ENCODE results near the gene CSNK1E. TPM values are rescaled to one million over a fixed set of nuclear protein-coding genes. Genes with fewer than 3 reads are reported as not detected.
"Not testable (repeated sequence)": the region's sequence is repeated elsewhere in the genome, so short reads cannot be mapped to it uniquely, and the experiment has no call there.

The CSNK1E gene
- total RNA-seq, 1 experiment from 2014 or later = 178 TPM

DNA sequence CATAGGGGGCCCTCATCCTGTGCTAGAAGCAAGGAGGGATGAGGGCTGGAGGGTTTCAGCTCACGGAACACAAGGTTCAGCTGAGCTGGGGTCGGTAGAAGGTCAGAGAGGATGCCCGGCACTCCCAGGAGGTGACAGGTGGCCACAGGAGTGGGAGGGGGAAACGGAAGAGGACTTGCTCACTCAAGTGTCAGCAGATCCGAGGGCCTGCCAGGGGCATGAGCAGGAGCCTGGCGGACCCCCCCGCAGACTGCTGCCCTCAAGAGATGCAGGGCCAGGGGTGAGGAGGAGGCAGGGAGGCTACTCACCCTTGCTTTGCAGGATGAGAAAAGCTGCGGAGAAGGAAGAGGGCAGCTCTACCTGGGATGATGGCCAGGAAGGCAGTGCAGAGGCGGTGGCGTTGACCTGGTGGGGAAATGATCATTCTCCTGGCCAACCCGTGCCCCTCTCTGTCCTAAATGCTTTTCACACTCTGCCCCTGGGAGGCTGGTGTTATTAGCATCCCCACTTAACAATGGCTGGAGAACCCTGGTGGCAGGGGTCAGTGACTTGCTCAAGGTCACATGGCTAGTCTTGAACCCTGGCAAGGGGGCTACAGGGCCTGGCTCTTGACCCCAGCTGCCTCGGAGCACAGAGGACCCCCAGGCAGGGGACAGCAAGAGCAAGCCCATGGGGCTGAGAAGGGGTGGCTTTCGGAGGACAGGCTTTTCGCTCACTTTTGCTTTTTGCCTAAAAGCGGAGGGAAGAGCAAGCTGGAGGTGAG, 30.1 kb upstream of the CSNK1E start:
- no peaks in the 10 kb centered on the region for H3K4me1 Mint-ChIP-seq (ENCODE audit: low read depth, unreplicated experiment)
- H3K36me3 Mint-ChIP-seq (ENCODE audit: insufficient read depth, unreplicated experiment) = peaks cover 18% of the 10 kb centered on the region
- no peak for DNase-seq
- no peaks in the 10 kb centered on the region for H3K9me3 Mint-ChIP-seq (ENCODE audit: low read depth, unreplicated experiment)
- TF ChIP-seq, protein P1, sequence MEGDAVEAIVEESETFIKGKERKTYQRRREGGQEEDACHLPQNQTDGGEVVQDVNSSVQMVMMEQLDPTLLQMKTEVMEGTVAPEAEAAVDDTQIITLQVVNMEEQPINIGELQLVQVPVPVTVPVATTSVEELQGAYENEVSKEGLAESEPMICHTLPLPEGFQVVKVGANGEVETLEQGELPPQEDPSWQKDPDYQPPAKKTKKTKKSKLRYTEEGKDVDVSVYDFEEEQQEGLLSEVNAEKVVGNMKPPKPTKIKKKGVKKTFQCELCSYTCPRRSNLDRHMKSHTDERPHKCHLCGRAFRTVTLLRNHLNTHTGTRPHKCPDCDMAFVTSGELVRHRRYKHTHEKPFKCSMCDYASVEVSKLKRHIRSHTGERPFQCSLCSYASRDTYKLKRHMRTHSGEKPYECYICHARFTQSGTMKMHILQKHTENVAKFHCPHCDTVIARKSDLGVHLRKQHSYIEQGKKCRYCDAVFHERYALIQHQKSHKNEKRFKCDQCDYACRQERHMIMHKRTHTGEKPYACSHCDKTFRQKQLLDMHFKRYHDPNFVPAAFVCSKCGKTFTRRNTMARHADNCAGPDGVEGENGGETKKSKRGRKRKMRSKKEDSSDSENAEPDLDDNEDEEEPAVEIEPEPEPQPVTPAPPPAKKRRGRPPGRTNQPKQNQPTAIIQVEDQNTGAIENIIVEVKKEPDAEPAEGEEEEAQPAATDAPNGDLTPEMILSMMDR (IDR thresholded peaks at IDR 0.05; ENCODE audit: unreplicated experiment) = no peak
- peak overlapping the region; percentile 43 for H3K27ac Mint-ChIP-seq (ENCODE audit: unreplicated experiment)
- no peak overlapping the region for H3K4me3 Mint-ChIP-seq (ENCODE audit: low read depth, unreplicated experiment)
- BruUV-seq (replicated peaks) = no TSS peak
- CTCF ChIA-PET = interaction anchor here (0.9 kb wide), 1 partner anchor 295 kb away, joined by 4 read pairs; no protein-coding TSS in a partner anchor
- peaks cover 12% of the 10 kb centered on the region for H3K27me3 Mint-ChIP-seq (ENCODE audit: unreplicated experiment)
- intact Hi-C loops (cut with micrococcal nuclease; ENCODE audit: unreplicated experiment) = no loop called here

DNA sequence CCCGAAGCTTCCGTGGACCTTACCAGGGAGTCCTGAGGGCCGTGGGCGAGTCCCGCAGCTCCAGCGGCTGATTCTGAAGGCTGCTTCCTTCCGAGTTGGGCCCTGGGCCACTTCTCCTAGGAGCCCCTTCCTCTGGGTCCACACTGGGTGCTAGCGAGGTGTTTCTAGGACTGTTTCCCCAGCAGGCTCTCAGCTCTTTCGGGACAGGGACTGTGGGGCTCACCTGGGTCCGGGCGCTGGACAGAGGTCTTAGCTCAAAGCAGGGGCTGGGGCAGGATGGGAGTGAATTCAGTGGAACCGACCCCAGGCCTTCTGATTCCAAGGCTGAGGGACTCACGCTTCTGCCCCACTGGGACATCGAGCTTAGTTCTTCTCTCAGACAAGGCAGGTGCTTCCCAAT, 29.3 kb upstream of the CSNK1E start:
- TF ChIP-seq, protein P1 (IDR thresholded peaks at IDR 0.05; ENCODE audit: unreplicated experiment) = no peak
- no peak overlapping the region for H3K4me3 Mint-ChIP-seq (ENCODE audit: low read depth, unreplicated experiment)
- no TSS peak for BruUV-seq (replicated peaks)
- H3K27me3 Mint-ChIP-seq (ENCODE audit: unreplicated experiment) = peaks cover 12% of the 10 kb centered on the region
- intact Hi-C loops (cut with micrococcal nuclease; ENCODE audit: unreplicated experiment) = no loop called here
- CTCF ChIA-PET = interaction anchor here (0.5 kb wide), 1 partner anchor 41 kb away, joined by 3 read pairs; no protein-coding TSS in a partner anchor
- H3K4me1 Mint-ChIP-seq (ENCODE audit: low read depth, unreplicated experiment) = no peaks in the 10 kb centered on the region
- no peaks in the 10 kb centered on the region for H3K9me3 Mint-ChIP-seq (ENCODE audit: low read depth, unreplicated experiment)
- peaks cover 13% of the 10 kb centered on the region for H3K36me3 Mint-ChIP-seq (ENCODE audit: insufficient read depth, unreplicated experiment)
- H3K27ac Mint-ChIP-seq (ENCODE audit: unreplicated experiment) = no peak overlapping the region
- no peak for DNase-seq

DNA sequence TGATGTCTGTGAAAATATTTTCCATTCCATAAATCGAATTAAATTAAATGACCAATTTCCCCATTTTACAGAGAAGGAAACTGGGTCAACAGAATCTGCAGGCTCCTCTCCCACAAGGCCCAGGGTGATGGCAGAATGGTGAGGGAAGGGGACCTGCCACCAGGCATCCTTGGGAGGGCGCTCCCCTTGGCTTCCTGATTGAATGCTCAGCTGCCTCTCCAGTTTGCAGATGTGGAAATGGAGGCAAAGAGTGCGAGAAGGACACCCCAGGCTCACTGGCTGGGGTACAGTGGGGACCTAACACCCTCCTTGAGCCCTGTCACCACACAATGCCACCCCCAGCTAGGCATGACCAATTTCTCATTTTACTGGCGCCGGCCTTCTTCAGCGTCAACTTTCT, 28.5 kb upstream of the CSNK1E start:
- H3K4me3 Mint-ChIP-seq (ENCODE audit: low read depth, unreplicated experiment) = no peak overlapping the region
- TF ChIP-seq, protein P1 (IDR thresholded peaks at IDR 0.05; ENCODE audit: unreplicated experiment) = no peak
- H3K4me1 Mint-ChIP-seq (ENCODE audit: low read depth, unreplicated experiment) = no peaks in the 10 kb centered on the region
- BruUV-seq (replicated peaks) = no TSS peak
- H3K27me3 Mint-ChIP-seq (ENCODE audit: unreplicated experiment) = peaks cover 12% of the 10 kb centered on the region
- intact Hi-C loops (cut with micrococcal nuclease; ENCODE audit: unreplicated experiment) = no loop called here
- no peak overlapping the region for H3K27ac Mint-ChIP-seq (ENCODE audit: unreplicated experiment)
- no peaks in the 10 kb centered on the region for H3K9me3 Mint-ChIP-seq (ENCODE audit: low read depth, unreplicated experiment)
- DNase-seq = no peak
- H3K36me3 Mint-ChIP-seq (ENCODE audit: insufficient read depth, unreplicated experiment) = peaks cover 7% of the 10 kb centered on the region
- CTCF ChIA-PET = no interaction called here

DNA sequence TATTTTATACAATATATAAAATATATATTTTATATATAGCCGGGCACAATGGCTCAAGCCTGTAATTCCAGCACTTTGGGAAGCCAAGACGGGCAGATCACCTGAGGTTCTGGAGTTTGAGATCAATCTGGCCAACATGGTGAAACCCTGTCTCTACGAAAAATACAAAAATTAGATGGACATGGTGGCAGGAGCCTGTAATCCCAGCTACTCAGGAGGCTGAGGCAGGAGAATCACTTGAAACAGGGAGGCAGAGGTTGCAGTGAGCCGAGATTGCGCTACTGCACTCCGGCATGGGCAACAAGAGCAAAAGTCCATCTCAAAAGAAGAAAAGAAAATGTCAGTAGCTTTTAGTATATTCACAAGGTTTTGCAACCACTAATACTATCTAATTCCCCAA, 22.7 kb upstream of the CSNK1E start:
- BruUV-seq (replicated peaks); CTCF ChIA-PET; H3K9me3 Mint-ChIP-seq (ENCODE audit: low read depth, unreplicated experiment); intact Hi-C loops (cut with micrococcal nuclease; ENCODE audit: unreplicated experiment); H3K4me1 Mint-ChIP-seq (ENCODE audit: low read depth, unreplicated experiment); DNase-seq; H3K4me3 Mint-ChIP-seq (ENCODE audit: low read depth, unreplicated experiment); H3K27ac Mint-ChIP-seq (ENCODE audit: unreplicated experiment); H3K27me3 Mint-ChIP-seq (ENCODE audit: unreplicated experiment); H3K36me3 Mint-ChIP-seq (ENCODE audit: insufficient read depth, unreplicated experiment): not testable (repeated sequence)

DNA sequence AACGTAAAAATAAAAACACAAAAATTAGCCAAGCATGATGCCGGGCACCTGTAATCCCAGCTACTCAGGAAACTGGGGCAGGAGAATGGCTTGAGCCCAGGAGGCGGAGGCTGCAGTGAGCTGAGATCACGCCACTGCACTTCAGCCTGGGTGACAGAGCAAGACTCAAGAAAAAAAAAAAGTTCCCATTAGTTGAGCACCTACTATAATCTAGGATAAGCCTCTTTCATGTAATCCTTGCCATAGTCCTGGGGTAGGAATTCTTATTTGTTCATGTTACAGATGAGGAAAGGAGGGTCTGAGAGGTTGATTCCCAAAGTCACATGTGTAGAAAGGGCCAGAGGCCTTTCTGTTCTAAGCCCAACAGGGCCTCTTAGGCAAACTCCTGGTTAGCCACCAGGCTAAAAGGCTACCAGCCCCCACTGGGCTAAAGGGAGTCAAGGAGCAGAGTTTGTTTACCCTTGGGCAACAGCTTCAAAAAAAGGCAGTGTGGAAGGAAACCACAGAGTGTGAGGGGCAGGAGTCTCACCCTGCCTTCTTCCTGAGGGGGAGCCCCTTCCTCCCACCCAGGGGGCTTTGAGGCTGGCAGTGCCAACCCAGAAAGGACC, 21.6 kb upstream of the CSNK1E start:
- Mint-ChIP-seq H3K36me3 (ENCODE audit: insufficient read depth, unreplicated experiment) (no peaks in the 10 kb centered on the region), H3K27ac (ENCODE audit: unreplicated experiment) (no peak overlapping the region), H3K27me3 (ENCODE audit: unreplicated experiment) (no peaks in the 10 kb centered on the region), H3K4me1 (ENCODE audit: low read depth, unreplicated experiment) (peaks cover 10% of the 10 kb centered on the region), H3K9me3 (ENCODE audit: low read depth, unreplicated experiment) (no peaks in the 10 kb centered on the region), H3K4me3 (ENCODE audit: low read depth, unreplicated experiment) (no peak overlapping the region)
- CTCF ChIA-PET = no interaction called here
- no peak for DNase-seq
- TF ChIP-seq, protein P1 (IDR thresholded peaks at IDR 0.05; ENCODE audit: unreplicated experiment) = no peak
- BruUV-seq (replicated peaks) = no TSS peak
- intact Hi-C loops (cut with micrococcal nuclease; ENCODE audit: unreplicated experiment) = no loop called here
